CD4-positive, alpha-beta T cell treated with Interleukin-1 beta for 1 hour (primary cell): ENCODE measurements around the gene COCH.
"Not testable (repeated sequence)": the region's sequence is repeated elsewhere in the genome, so short reads cannot be mapped to it uniquely, and the experiment has no call there.

Experiments
- DNase-seq, 2 donors: peaks; one replicate each; pipeline ENCODE4 v3.0.0-alpha.2; 2020 to 2022

The COCH gene

DNA sequence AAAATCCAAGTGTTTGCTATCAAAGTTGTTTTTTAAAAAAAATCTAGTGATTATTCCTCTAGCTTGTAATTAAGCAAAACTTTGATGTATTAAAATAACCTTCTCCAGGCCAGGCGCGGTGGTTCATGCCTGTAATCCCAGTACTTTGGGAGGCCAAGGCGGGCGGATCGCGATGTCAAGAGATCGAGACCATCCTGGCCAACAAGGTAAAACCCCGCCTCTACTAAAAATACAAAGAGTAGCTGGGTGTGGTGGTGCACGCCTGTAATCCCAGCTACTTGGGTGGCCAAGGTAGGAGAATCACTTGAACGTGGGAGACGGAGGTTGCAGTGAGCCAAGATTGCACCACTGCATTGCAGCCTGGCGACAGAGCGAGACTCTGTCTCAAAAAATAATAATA lies 59.6 kb downstream of the COCH start:
- not testable (repeated sequence) for DNase-seq

DNA sequence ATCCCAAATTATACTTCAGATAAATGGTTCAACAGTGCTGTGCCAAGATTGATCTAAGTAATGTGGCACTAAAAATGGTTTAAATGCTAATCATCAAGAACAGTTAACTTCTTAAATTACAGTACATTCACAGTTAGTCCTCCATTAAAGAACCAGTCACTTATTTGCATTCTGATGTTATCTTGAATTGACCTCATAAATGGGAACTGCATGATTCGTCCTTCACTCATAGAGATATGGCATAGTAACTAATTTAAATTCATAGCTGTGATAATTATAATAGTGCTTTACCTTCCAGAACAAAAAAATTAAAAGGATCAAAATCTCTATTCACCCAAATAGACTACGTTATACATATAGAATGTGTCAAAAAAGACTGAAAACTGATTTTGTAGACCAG lies 61.1 kb downstream of the COCH start:
- DNase-seq, result no peak

DNA sequence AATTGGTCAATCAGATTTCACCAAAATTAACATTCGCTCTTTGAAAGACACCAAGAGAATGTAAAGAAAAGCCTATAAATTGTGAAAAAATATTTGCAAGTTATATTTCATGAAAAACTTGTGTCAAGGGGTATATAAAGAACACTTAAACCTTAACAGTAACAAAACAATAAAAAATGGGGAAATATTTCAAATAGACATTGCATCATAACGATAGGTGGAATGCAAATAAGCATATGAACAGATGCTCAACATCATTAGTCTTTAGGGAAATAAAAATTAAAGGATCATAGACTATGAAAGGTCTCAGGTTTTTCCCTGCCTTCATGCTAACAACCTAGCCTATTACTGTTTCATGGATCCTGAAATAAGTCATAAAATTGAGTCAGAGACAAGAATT lies 64.3 kb downstream of the COCH start:
- DNase-seq, result no peak
